WTC11 (cell line): ENCODE results near the gene BTBD1. TPM values are rescaled to one million over a fixed set of nuclear protein-coding genes. Genes with fewer than 3 reads are reported as not detected.

Experiments
- ATAC-seq: fragments of 200-7000 bp; cut with Tn5 transposase; 2 replicates; pipeline ENCODE4 v1.10.0; 2021; ENCODE audit warnings: mild to moderate bottlenecking, moderate library complexity
- CTCF ChIA-PET: fragments of 300-600 bp; sonication (Branson Sonifier 250); formaldehyde crosslinking; loops from one replicate; lab custom pipeline; 2021; ENCODE audit warnings: antibody characterized with exemption; lab: Charles Lee
- POLR2A ChIA-PET: fragments of 350-600 bp; sonication (Branson Sonifier 250); formaldehyde crosslinking; loops from one replicate; lab custom pipeline; 2021; ENCODE audit warnings: antibody characterized with exemption; lab: Charles Lee
- DNase-seq: peaks from one replicate; pipeline ENCODE4 v3.0.0; 2021; ENCODE audit warnings: low spot score
- H3K27ac Mint-ChIP-seq: 2 replicates; pipeline ENCODE4 v1.8.0; 2021; ENCODE audit warnings: mixed read lengths
- H3K27me3 Mint-ChIP-seq: 2 replicates; pipeline ENCODE4 v1.8.0; 2021; ENCODE audit warnings: low read depth, mild to moderate bottlenecking, moderate library complexity, mixed read lengths
- H3K36me3 Mint-ChIP-seq: 2 replicates; pipeline ENCODE4 v1.8.0; 2021; ENCODE audit warnings: mixed read lengths
- H3K4me1 Mint-ChIP-seq: 2 replicates; pipeline ENCODE4 v1.8.0; 2022; ENCODE audit warnings: mixed read lengths
- H3K4me3 Mint-ChIP-seq: 2 replicates; pipeline ENCODE4 v1.8.0; 2021; ENCODE audit warnings: mild to moderate bottlenecking, moderate library complexity, mixed read lengths
- H3K9me3 Mint-ChIP-seq: 2 replicates; pipeline ENCODE4 v1.8.0; 2021; ENCODE audit warnings: mixed read lengths
- NFATC4 ChIP-seq: fragments of 250-450 bp; sonication (Bioruptor Pico); IDR thresholded peaks from 2 replicates; pipeline ENCODE4 v1.9.0; 2021; ENCODE audit warnings: mild to moderate bottlenecking
- NR1H2 ChIP-seq: sonication (generic); formaldehyde crosslinking; IDR thresholded peaks from 2 replicates; pipeline ENCODE4 v1.9.0; 2021; ENCODE audit warnings: mild to moderate bottlenecking, moderate library complexity, missing genetic modification reagents
- USF1 ChIP-seq: sonication (generic); formaldehyde crosslinking; IDR thresholded peaks from 2 replicates; pipeline ENCODE4 v1.8.0; 2022; ENCODE audit warnings: mild to moderate bottlenecking, missing genetic modification reagents
- USF2 ChIP-seq: sonication (generic); formaldehyde crosslinking; IDR thresholded peaks from 2 replicates; pipeline ENCODE4 v1.8.1; 2023; ENCODE audit warnings: mild to moderate bottlenecking, missing genetic modification reagents, moderate library complexity
- ZNF281 ChIP-seq: sonication (generic); formaldehyde crosslinking; IDR thresholded peaks from 2 replicates; pipeline ENCODE4 v1.8.0; 2023; ENCODE audit warnings: mild to moderate bottlenecking, missing genetic modification reagents
- ZNF512 ChIP-seq: sonication (generic); formaldehyde crosslinking; IDR thresholded peaks from 2 replicates; pipeline ENCODE4 v1.8.1; 2022; ENCODE audit warnings: missing genetic modification reagents, borderline replicate concordance
- ZNF532 ChIP-seq: fragments of 250-450 bp; sonication (Bioruptor Pico); IDR thresholded peaks from 2 replicates; pipeline ENCODE4 v1.9.0; 2021; ENCODE audit warnings: mild to moderate bottlenecking, borderline replicate concordance
- total RNA-seq: library from RNA; stranded (reverse); gene quantifications from 3 replicates; pipeline ENCODE4 v1.2.3, GENCODE V29; 2021

Gene BTBD1
- total RNA-seq, 1 experiment from 2014 or later: 39.6 TPM

GRCh38 chr15:82972990-82973389 lies 94.1 kb downstream of the BTBD1 start (continued):
- no peak for TF ChIP-seq NFATC4 (CRISPR knock-in tag)

GRCh38 chr15:82971218-82971984 lies 95.7 kb downstream of the BTBD1 start:
- POLR2A ChIA-PET: no interaction called here
- no peak overlapping the region for H3K27ac Mint-ChIP-seq
- H3K36me3 Mint-ChIP-seq: no peaks in the 10 kb centered on the region

GRCh38 chr15:82970696-82971095 lies 96.4 kb downstream of the BTBD1 start:
- H3K27ac Mint-ChIP-seq: no peak overlapping the region
- TF ChIP-seq ZNF532 (CRISPR knock-in tag): no peak
- no peak for TF ChIP-seq NR1H2 (CRISPR knock-in tag)
- no peak for TF ChIP-seq ZNF281 (CRISPR knock-in tag)
- no peaks in the 10 kb centered on the region for H3K4me1 Mint-ChIP-seq
- H3K27me3 Mint-ChIP-seq: peaks cover 10% of the 10 kb centered on the region
- CTCF ChIA-PET: interaction anchor here (0.6 to 1.3 kb wide), 2 partner anchors 121 to 224 kb away, joined by 3 read pairs; no protein-coding TSS in a partner anchor
- no peak for ATAC-seq
- H3K9me3 Mint-ChIP-seq: no peaks in the 10 kb centered on the region
- DNase-seq: no peak
- POLR2A ChIA-PET: no interaction called here
- H3K36me3 Mint-ChIP-seq: no peaks in the 10 kb centered on the region
- no peak overlapping the region for H3K4me3 Mint-ChIP-seq

More at GRCh38 chr15:82971218-82971984, 95.7 kb downstream of the BTBD1 start:
- DNase-seq (no peak), ATAC-seq (no peak)
- no peak for TF ChIP-seq ZNF512 (CRISPR knock-in tag)
- TF ChIP-seq USF1 (CRISPR knock-in tag): no peak
- no peak for TF ChIP-seq USF2
- no peaks in the 10 kb centered on the region for H3K4me1 Mint-ChIP-seq
- H3K27me3 Mint-ChIP-seq: peaks cover 10% of the 10 kb centered on the region
- no peaks in the 10 kb centered on the region for H3K9me3 Mint-ChIP-seq
- CTCF ChIA-PET: interaction anchor here (0.6 to 1.3 kb wide), 2 partner anchors 122 to 224 kb away, joined by 3 read pairs; no protein-coding TSS in a partner anchor
- H3K4me3 Mint-ChIP-seq: no peak overlapping the region
